ENCODE results near the gene ANKRD18B. TPM values are rescaled to one million over a fixed set of nuclear protein-coding genes. Genes with fewer than 3 reads are reported as not detected.
"Not testable (repeated sequence)": the region's sequence is repeated elsewhere in the genome, so short reads cannot be mapped to it uniquely, and the experiment has no call there.

ANKRD18B gene
- total and polyA plus RNA-seq, 2 of the 8 experiments (the other 6 are each of a cell fraction or from before 2014, with no cell fraction given), result 1.6 to 13.8 TPM

DNA sequence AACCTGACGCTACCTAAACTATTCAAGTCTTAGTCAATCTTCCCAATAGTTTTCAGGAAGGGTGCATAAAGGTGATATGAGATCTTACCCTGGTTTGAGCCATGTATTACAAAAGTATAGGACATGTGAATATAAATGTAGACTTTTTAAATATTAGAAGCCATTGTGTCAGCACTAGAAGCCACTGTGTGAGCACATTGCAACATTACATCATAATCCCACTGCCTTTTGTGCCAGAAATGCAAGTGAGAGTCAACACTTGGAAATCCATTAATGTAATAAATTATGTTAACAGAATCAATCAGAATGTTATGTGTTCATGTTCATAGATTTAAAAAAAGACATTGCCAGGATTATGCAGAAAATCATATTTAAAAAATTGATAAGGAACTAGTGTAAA lies 7.7 kb upstream of the ANKRD18B start:
- not testable (repeated sequence) for H3K9ac ChIP-seq (replicated peaks in 1 of 4; ENCODE audit: extremely low read depth in 1 of 4, low read depth in 3 of 4, low read length in 3 of 4); H2AFZ ChIP-seq (ENCODE audit: low read length); H3K4me3 ChIP-seq (ENCODE audit: extremely low read depth in 1 of 4, insufficient read depth in 2 of 4, low read depth in 3 of 4, low read length in 4 of 4); FAIRE-seq; H4K8ac ChIP-seq (ENCODE audit: extremely low read depth, insufficient read depth, low read length); DNase-seq (ENCODE audit: low read depth in 1 of 2, low spot score in 2 of 2); H2BK120ac ChIP-seq (replicated peaks; ENCODE audit: low read depth, low read length); H3K36me3 ChIP-seq (ENCODE audit: control insufficient read depth in 2 of 4, insufficient read depth in 4 of 4, low read length in 3 of 4); H3K27ac ChIP-seq (ENCODE audit: low read depth, low read length); H2BK15ac ChIP-seq (ENCODE audit: low read length); H4K91ac ChIP-seq (replicated peaks; ENCODE audit: insufficient read length, low read length); H3K79me1 ChIP-seq (ENCODE audit: low read depth, low read length); H3K4me1 ChIP-seq (replicated peaks in 1 of 4; ENCODE audit: control insufficient read depth in 3 of 4, insufficient read depth in 4 of 4, low read length in 3 of 4); H3K56ac ChIP-seq (replicated peaks; ENCODE audit: insufficient read length, low read depth, low read length); H3K4ac ChIP-seq (replicated peaks; ENCODE audit: insufficient read length, low read depth, low read length); H2AK5ac ChIP-seq (ENCODE audit: low read depth, low read length); H3K23ac ChIP-seq (ENCODE audit: insufficient read length); H3K18ac ChIP-seq (ENCODE audit: extremely low read depth, low read length); H2BK20ac ChIP-seq (ENCODE audit: low read length); H2BK12ac ChIP-seq (ENCODE audit: low read depth, low read length); H3K79me2 ChIP-seq (ENCODE audit: control insufficient read depth in 1 of 2, insufficient read depth in 2 of 2, low read length in 2 of 2); H3K23me2 ChIP-seq (ENCODE audit: low read depth, low read length); H4K5ac ChIP-seq (ENCODE audit: insufficient read length, low read depth, low read length); H3K4me2 ChIP-seq (ENCODE audit: insufficient read depth in 1 of 2, low read depth in 2 of 2, low read length in 2 of 2); H2BK5ac ChIP-seq (ENCODE audit: low read depth, low read length); H3K27me3 ChIP-seq (replicated peaks in 1 of 4; ENCODE audit: control insufficient read depth in 3 of 4, extremely low read depth in 1 of 4, insufficient read depth in 3 of 4, low read length in 3 of 4); H3K14ac ChIP-seq (ENCODE audit: insufficient read length); H3K9me3 ChIP-seq (ENCODE audit: insufficient read depth in 2 of 2, low read depth in 1 of 2, low read length in 1 of 2); H4K20me1 ChIP-seq (replicated peaks in 1 of 2; ENCODE audit: control insufficient read depth in 1 of 2, insufficient read depth in 2 of 2, low read length in 2 of 2)
- WGBS, 2 experiments (ENCODE audit: extremely low coverage in 1 of 2, insufficient coverage in 1 of 2, insufficient read length in 1 of 2, insufficient replicate concordance in 2 of 2, low coverage in 1 of 2, low lambda C conversion rate in 2 of 2, missing lambda C conversion rate in 1 of 2), result 100% methylated on average over 1 of the region's 1 CpG; no CpG with 5 or more reads in 1 of the 2 experiments
- POLR2A ChIA-PET (ENCODE audit: partially characterized antibody), result interaction anchor here (0.6 kb wide), 1 partner anchor 30 kb away, joined by 3 read pairs; no protein-coding TSS in a partner anchor
- CTCF ChIA-PET (ENCODE audit: partially characterized antibody), result interaction anchor here (0.6 to 1.6 kb wide), 3 partner anchors 27 to 38 kb away, joined by 3 to 6 read pairs (median 4); no protein-coding TSS in a partner anchor
